Left ventricle myocardium inferior (tissue), 1 donor: ENCODE results near the gene C10orf67. TPM values are rescaled to one million over a fixed set of nuclear protein-coding genes. Genes with fewer than 3 reads are reported as not detected.

Experiments used
- DNase-seq: peaks from one replicate; pipeline ENCODE4 v3.0.0-alpha.2; 2020
- H3K27ac ChIP-seq: fragments of 200-600 bp; replicated peaks from 2 replicates; pipeline ENCODE4 v1.8.0; 2021
- H3K27me3 ChIP-seq: fragments of 200-600 bp; 2 replicates; pipeline ENCODE4 v1.8.0; 2021; ENCODE audit warnings: low read depth
- H3K36me3 ChIP-seq: fragments of 200-600 bp; 2 replicates; pipeline ENCODE4 v1.8.0; 2021
- H3K4me1 ChIP-seq: fragments of 200-600 bp; 2 replicates; pipeline ENCODE4 v1.8.0; 2021
- H3K4me3 ChIP-seq: fragments of 200-600 bp; 2 replicates; pipeline ENCODE4 v1.8.0; 2021; ENCODE audit warnings: mild to moderate bottlenecking, moderate library complexity
- H3K9me3 ChIP-seq: fragments of 200-600 bp; replicated peaks from 2 replicates; pipeline ENCODE4 v1.8.0; 2021
- CTCF ChIP-seq: fragments of 200-600 bp; IDR thresholded peaks from 2 replicates; pipeline ENCODE4 v1.8.0; 2021; ENCODE audit warnings: antibody characterized with exemption, mild to moderate bottlenecking, borderline replicate concordance
- intact Hi-C: fragments of 100-400 bp; cut with micrococcal nuclease; formaldehyde crosslinking; loops from one replicate; pipeline ENCODE4 v1.11.0; 2022
- total RNA-seq: library from RNA; stranded (reverse); fragmentation: NEBNext Ultra II Directional; extraction: Animal tissue kit (Norgen Biotek cat#: 25700); gene quantifications from one replicate; pipeline ENCODE4 v1.2.1, GENCODE V29; 2021
- donor health status: DM: no; HTN: yes; CAD: no; lungs with severe emphysema.

Gene C10orf67
- total RNA-seq, 1 donor from 2014 or later: 0.36 TPM

DNA sequence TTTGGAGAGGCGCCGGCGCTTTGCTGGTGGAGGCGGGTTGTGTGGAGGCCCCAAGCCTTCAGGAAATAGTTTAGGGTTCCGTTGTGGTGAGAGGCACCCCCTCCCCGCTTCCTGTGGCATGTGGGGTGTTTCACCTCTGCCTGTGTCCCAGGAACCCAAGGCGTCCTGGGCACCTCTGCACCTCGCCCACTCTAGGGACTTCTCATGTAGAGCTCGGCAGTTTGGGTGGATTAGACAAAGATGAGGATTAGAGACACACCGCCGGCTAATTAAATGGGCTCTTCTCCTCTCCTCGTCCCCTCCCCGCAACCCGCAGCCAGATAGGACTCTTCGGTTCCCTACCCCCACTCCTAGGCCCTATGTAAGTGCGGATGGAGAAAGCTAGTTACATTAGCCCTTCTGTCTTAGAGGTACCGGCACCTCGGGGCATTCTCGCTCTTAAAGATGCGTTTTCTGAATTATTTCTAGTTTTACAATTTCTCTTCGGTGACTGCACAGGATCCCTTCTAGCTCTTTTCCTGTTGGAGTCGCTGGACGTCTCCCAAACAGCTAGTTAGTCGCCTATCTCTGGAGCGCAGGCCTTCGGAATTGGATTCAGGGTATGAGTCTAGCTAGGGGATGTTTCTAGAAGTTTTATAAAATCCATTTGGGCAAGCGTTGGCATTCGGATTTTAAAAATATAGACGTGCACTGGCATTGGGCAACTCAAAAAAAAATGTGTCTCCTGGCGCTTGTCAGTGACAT lies 144.7 kb downstream of the C10orf67 start:
- intact Hi-C loops: no loop called here
- H3K36me3 ChIP-seq: no peaks in the 10 kb centered on the region
- no peak for DNase-seq

GRCh38 chr10:23198940-23199767 lies 145.4 kb downstream of the C10orf67 start:
- no peaks in the 10 kb centered on the region for H3K9me3 ChIP-seq
- H3K27me3 ChIP-seq: peaks cover 100% of the 10 kb centered on the region
- H3K27ac ChIP-seq: no peak overlapping the region
- no peak for TF ChIP-seq CTCF
- no peaks in the 10 kb centered on the region for H3K36me3 ChIP-seq
- peaks cover 11% of the 10 kb centered on the region for H3K4me1 ChIP-seq
- intact Hi-C loops: no loop called here
- peak overlapping the region; percentile 44 for H3K4me3 ChIP-seq
- DNase-seq: no peak

More for the DNA sequence above, 144.7 kb downstream of the C10orf67 start:
- Histone ChIP-seq H3K4me3 (no peak overlapping the region), H3K4me1 (peaks cover 6% of the 10 kb centered on the region), H3K9me3 (no peaks in the 10 kb centered on the region), H3K27me3 (peaks cover 100% of the 10 kb centered on the region), H3K27ac (no peak overlapping the region)
- TF ChIP-seq CTCF: no peak

DNA sequence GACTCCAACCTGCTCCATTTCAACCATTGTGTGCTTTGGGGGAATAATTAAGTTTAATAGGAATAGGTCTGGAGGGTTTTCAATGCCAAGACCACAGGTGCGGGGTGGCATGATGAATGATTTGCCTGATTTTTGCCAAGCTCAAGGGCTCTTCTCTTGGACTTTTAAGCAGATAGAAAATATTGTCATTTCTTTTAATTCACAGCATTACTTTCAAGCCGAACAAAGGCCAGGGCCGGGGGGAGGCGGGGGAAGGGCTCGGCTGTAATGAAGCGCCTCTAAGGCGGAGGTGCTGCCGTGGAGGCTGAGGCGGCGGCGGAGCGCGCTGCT lies 146.0 kb downstream of the C10orf67 start:
- Histone ChIP-seq H3K36me3 (no peaks in the 10 kb centered on the region), H3K9me3 (no peaks in the 10 kb centered on the region), H3K4me1 (peaks cover 11% of the 10 kb centered on the region), H3K4me3 (peak overlapping the region; percentile 44), H3K27ac (no peak overlapping the region), H3K27me3 (peaks cover 100% of the 10 kb centered on the region)
- TF ChIP-seq CTCF: no peak
- intact Hi-C loops: no loop called here
- DNase-seq: no peak

GRCh38 chr10:23197416-23197861 lies 147.2 kb downstream of the C10orf67 start:
- peaks cover 100% of the 10 kb centered on the region for H3K27me3 ChIP-seq
- intact Hi-C loops: no loop called here

GRCh38 chr10:23196915-23197314 lies 147.7 kb downstream of the C10orf67 start:
- DNase-seq: no peak
- no peak for TF ChIP-seq CTCF
- Histone ChIP-seq H3K36me3 (no peaks in the 10 kb centered on the region), H3K4me1 (peaks cover 18% of the 10 kb centered on the region), H3K27me3 (peaks cover 100% of the 10 kb centered on the region), H3K4me3 (no peak overlapping the region), H3K9me3 (no peaks in the 10 kb centered on the region), H3K27ac (no peak overlapping the region)
- intact Hi-C loops: no loop called here

More at GRCh38 chr10:23197416-23197861, 147.2 kb downstream of the C10orf67 start:
- H3K4me1 ChIP-seq: peaks cover 13% of the 10 kb centered on the region
- no peak for TF ChIP-seq CTCF
- DNase-seq: no peak
- H3K9me3 ChIP-seq: no peaks in the 10 kb centered on the region
- no peak overlapping the region for H3K27ac ChIP-seq
- no peak overlapping the region for H3K4me3 ChIP-seq
- no peaks in the 10 kb centered on the region for H3K36me3 ChIP-seq
